Activated naive CD4-positive, alpha-beta T cell treated with anti-CD3 and anti-CD28 coated beads for 36 hours (primary cell): ENCODE data around the gene MALAT1. TPM values are rescaled to one million over a fixed set of nuclear protein-coding genes. Genes with fewer than 3 reads are reported as not detected.
"Not testable (repeated sequence)": the region's sequence is repeated elsewhere in the genome, so short reads cannot be mapped to it uniquely, and the experiment has no call there.

Experiments used
- CTCF ChIA-PET: fragments of 350-600 bp; sonication (Branson Sonifier 250); formaldehyde crosslinking; loops from one replicate; lab custom pipeline; 2021; ENCODE audit warnings: antibody characterized with exemption; lab: Charles Lee
- DNase-seq: peaks from one replicate; pipeline ENCODE4 v3.0.0-alpha.2; 2020
- H3K27ac Mint-ChIP-seq: one replicate; pipeline ENCODE4 v1.8.0; 2021; ENCODE audit warnings: mild to moderate bottlenecking, mixed read lengths
- H3K27me3 Mint-ChIP-seq: one replicate; pipeline ENCODE4 v1.8.0; 2021; ENCODE audit warnings: low read depth, mixed read lengths
- H3K36me3 Mint-ChIP-seq: one replicate; pipeline ENCODE4 v1.8.0; 2021; ENCODE audit warnings: low read depth, mixed read lengths
- H3K4me1 Mint-ChIP-seq: one replicate; pipeline ENCODE4 v1.8.0; 2021; ENCODE audit warnings: low read depth, mixed read lengths
- H3K4me3 Mint-ChIP-seq: one replicate; pipeline ENCODE4 v1.8.0; 2021; ENCODE audit warnings: mild to moderate bottlenecking, moderate library complexity, mixed read lengths
- H3K9me3 Mint-ChIP-seq: one replicate; pipeline ENCODE4 v1.8.0; 2021; ENCODE audit warnings: mixed read lengths
- intact Hi-C: fragments of 100-400 bp; cut with micrococcal nuclease; formaldehyde crosslinking; loops from one replicate; pipeline ENCODE4 v1.15.1; 2023
- total RNA-seq, 2 experiments: library from RNA; stranded (reverse); gene quantifications; one replicate each; pipeline ENCODE4 v1.2.3, GENCODE V29; 2021

MALAT1 gene
- total RNA-seq, 2 experiments from 2014 or later: 10,460 to 10,508 TPM

- H3K4me3 Mint-ChIP-seq, H3K36me3 Mint-ChIP-seq, H3K27ac Mint-ChIP-seq, DNase-seq, H3K27me3 Mint-ChIP-seq, H3K9me3 Mint-ChIP-seq: not testable (repeated sequence)
- intact Hi-C loops: loop anchor here (5.0 kb wide), 1 partner anchor 235 kb away; no protein-coding TSS in a partner anchor
- CTCF ChIA-PET: interaction anchor here (0.6 to 17.7 kb wide), 7 partner anchors 41 to 1648 kb away, joined by 3 to 359 read pairs (median 5); partner anchors contain the start of gene NEAT1
- H3K4me1 Mint-ChIP-seq: peaks cover 16% of the 10 kb centered on the region
These were observed 13.5 kb downstream of the MALAT1 start for GRCh38 chr11:65512311-65512710.

- Mint-ChIP-seq H3K27me3 (no peaks in the 10 kb centered on the region), H3K27ac (peak overlapping the region; percentile 38), H3K9me3 (no peaks in the 10 kb centered on the region), H3K36me3 (no peaks in the 10 kb centered on the region), H3K4me3 (no peak overlapping the region), H3K4me1 (peaks cover 3% of the 10 kb centered on the region)
- CTCF ChIA-PET: interaction anchor here (0.6 to 0.7 kb wide), 2 partner anchors 24 to 101 kb away, joined by 3 to 4 read pairs; no protein-coding TSS in a partner anchor
- no peak for DNase-seq
- intact Hi-C loops: no loop called here
These were observed 17.5 kb downstream of the MALAT1 start for GRCh38 chr11:65516135-65516968.

- intact Hi-C loops, H3K9me3 Mint-ChIP-seq, H3K4me3 Mint-ChIP-seq, H3K27ac Mint-ChIP-seq, H3K36me3 Mint-ChIP-seq, H3K27me3 Mint-ChIP-seq, DNase-seq: not testable (repeated sequence)
- H3K4me1 Mint-ChIP-seq: peaks cover 27% of the 10 kb centered on the region
- CTCF ChIA-PET: interaction anchor here (1.1 to 1.5 kb wide), 2 partner anchors 103 to 189 kb away, joined by 3 to 4 read pairs; no protein-coding TSS in a partner anchor
These were observed 20.2 kb downstream of the MALAT1 start for GRCh38 chr11:65518941-65519549.

- H3K27me3 Mint-ChIP-seq, H3K36me3 Mint-ChIP-seq, H3K9me3 Mint-ChIP-seq: not testable (repeated sequence)
- peak; percentile 56 for DNase-seq
- peaks cover 45% of the 10 kb centered on the region for H3K4me1 Mint-ChIP-seq
- H3K27ac Mint-ChIP-seq: peak overlapping the region; percentile 77
- H3K4me3 Mint-ChIP-seq: peak overlapping the region; percentile 65
- intact Hi-C loops: loop anchor here (2.0 kb wide), 1 partner anchor 19 kb away; no protein-coding TSS in a partner anchor
- CTCF ChIA-PET: interaction anchor here (1.3 kb wide), 1 partner anchor 11 kb away, joined by 5 read pairs; no protein-coding TSS in a partner anchor
These were observed 23.1 kb downstream of the MALAT1 start for GRCh38 chr11:65521777-65522521.

- Mint-ChIP-seq H3K4me1 (peaks cover 50% of the 10 kb centered on the region), H3K27ac (peak overlapping the region; percentile 77), H3K4me3 (peak overlapping the region; percentile 65)
- H3K9me3 Mint-ChIP-seq, H3K36me3 Mint-ChIP-seq, H3K27me3 Mint-ChIP-seq: not testable (repeated sequence)
- DNase-seq: peak; percentile 56
- CTCF ChIA-PET: interaction anchor here (1.7 kb wide), 1 partner anchor 107 kb away, joined by 4 read pairs; no protein-coding TSS in a partner anchor
- intact Hi-C loops: loop anchor here (2.0 kb wide), 1 partner anchor 18 kb away; no protein-coding TSS in a partner anchor
These were observed 24.1 kb downstream of the MALAT1 start for GRCh38 chr11:65522718-65523630.

- H3K27me3 Mint-ChIP-seq, H3K9me3 Mint-ChIP-seq, H3K36me3 Mint-ChIP-seq, DNase-seq: not testable (repeated sequence)
- peaks cover 53% of the 10 kb centered on the region for H3K4me1 Mint-ChIP-seq
- intact Hi-C loops: loop anchor here (2.0 kb wide), 1 partner anchor 17 kb away; no protein-coding TSS in a partner anchor
- H3K4me3 Mint-ChIP-seq: peak overlapping the region; percentile 65
- H3K27ac Mint-ChIP-seq: peak overlapping the region; percentile 77
- CTCF ChIA-PET: interaction anchor here (1.7 to 4.4 kb wide), 2 partner anchors 17 to 108 kb away, joined by 4 to 23 read pairs; no protein-coding TSS in a partner anchor
These were observed 24.8 kb downstream of the MALAT1 start for GRCh38 chr11:65523631-65523968.

- no peak for DNase-seq
- Mint-ChIP-seq H3K27ac (peak overlapping the region; percentile 77), H3K36me3 (peaks cover 10% of the 10 kb centered on the region), H3K27me3 (no peaks in the 10 kb centered on the region), H3K4me3 (peak overlapping the region; percentile 65), H3K4me1 (peaks cover 58% of the 10 kb centered on the region), H3K9me3 (no peaks in the 10 kb centered on the region)
- intact Hi-C loops: no loop called here
- CTCF ChIA-PET: interaction anchor here (1.4 to 4.4 kb wide), 3 partner anchors 15 to 108 kb away, joined by 4 to 23 read pairs (median 5); no protein-coding TSS in a partner anchor
These were observed 25.3 kb downstream of the MALAT1 start for GRCh38 chr11:65524014-65524740.

- CTCF ChIA-PET: interaction anchor here (0.9 to 4.4 kb wide), 4 partner anchors 16 to 109 kb away, joined by 4 to 23 read pairs (median 4); no protein-coding TSS in a partner anchor
- Mint-ChIP-seq H3K36me3 (peaks cover 10% of the 10 kb centered on the region), H3K27ac (peak within 1 kb of the TSS; percentile 77), H3K4me1 (peaks cover 61% of the 10 kb centered on the region), H3K9me3 (no peaks in the 10 kb centered on the region), H3K4me3 (peak within 1 kb of the TSS; percentile 82), H3K27me3 (no peaks in the 10 kb centered on the region)
- peak; percentile 79 for DNase-seq
- intact Hi-C loops: loop anchor here (1.0 kb wide), 1 partner anchor 45 kb away; the partner anchor contains the start of gene ZNRD2
These were observed 26.1 kb downstream of the MALAT1 start, which contains the start of gene SCYL1 for GRCh38 chr11:65524741-65525545. TSS of gene SCYL1 (plus strand) at chr11:65525083. CDS start at chr11:65525154, 71 bp downstream.

GRCh38 chr11:65525546-65526480 is 27.0 kb downstream of the MALAT1 start:
- intact Hi-C loops: loop anchor here (1.0 kb wide), 1 partner anchor 44 kb away; the partner anchor contains the start of gene ZNRD2
- Mint-ChIP-seq H3K4me1 (peaks cover 64% of the 10 kb centered on the region), H3K27ac (peak overlapping the region; percentile 16), H3K4me3 (peak overlapping the region; percentile 82), H3K36me3 (peaks cover 12% of the 10 kb centered on the region), H3K9me3 (no peaks in the 10 kb centered on the region), H3K27me3 (no peaks in the 10 kb centered on the region)
- CTCF ChIA-PET: interaction anchor here (0.9 to 4.4 kb wide), 3 partner anchors 15 to 46 kb away, joined by 4 to 23 read pairs (median 5); no protein-coding TSS in a partner anchor
- no peak for DNase-seq
